ENCODE results near the gene DLG1.

Gene DLG1

GRCh38 chr3:197256104-197256503 lies 42.3 kb downstream of the DLG1 start:
- no peak overlapping the region for H3K4me3 ChIP-seq
- no peak for TF ChIP-seq CTCF (IDR thresholded peaks at IDR 0.05)
- H3K27ac ChIP-seq, result no peak overlapping the region
- no peak for DNase-seq (ENCODE audit: low spot score)

- Histone ChIP-seq H3K27ac (no peak overlapping the region), H3K4me3 (no peak overlapping the region)
- no peak for DNase-seq (ENCODE audit: low spot score)
- TF ChIP-seq CTCF (IDR thresholded peaks at IDR 0.05), result no peak
Observed at GRCh38 chr3:197253238-197253947, 45.0 kb downstream of the DLG1 start.

- no peak for TF ChIP-seq CTCF (IDR thresholded peaks at IDR 0.05)
- DNase-seq (ENCODE audit: low spot score), result no peak
- no peak overlapping the region for H3K27ac ChIP-seq
- no peak overlapping the region for H3K4me3 ChIP-seq
Observed at GRCh38 chr3:197249542-197249941, 48.9 kb downstream of the DLG1 start.

GRCh38 chr3:197248341-197248740 lies 50.1 kb downstream of the DLG1 start:
- no peak for DNase-seq (ENCODE audit: low spot score)
- no peak overlapping the region for H3K27ac ChIP-seq
- no peak overlapping the region for H3K4me3 ChIP-seq
- no peak for TF ChIP-seq CTCF (IDR thresholded peaks at IDR 0.05)

- no peak for TF ChIP-seq CTCF (IDR thresholded peaks at IDR 0.05)
- no peak overlapping the region for H3K27ac ChIP-seq
- no peak overlapping the region for H3K4me3 ChIP-seq
- DNase-seq (ENCODE audit: low spot score), result no peak
Observed at GRCh38 chr3:197244751-197245150, 53.7 kb downstream of the DLG1 start.

GRCh38 chr3:197242784-197243432 lies 55.5 kb downstream of the DLG1 start:
- Histone ChIP-seq H3K27ac (no peak overlapping the region), H3K4me3 (no peak overlapping the region)
- TF ChIP-seq CTCF (IDR thresholded peaks at IDR 0.05), result no peak
- DNase-seq (ENCODE audit: low spot score), result no peak

GRCh38 chr3:197241173-197241572 lies 57.2 kb downstream of the DLG1 start:
- Histone ChIP-seq H3K27ac (no peak overlapping the region), H3K4me3 (no peak overlapping the region)
- TF ChIP-seq CTCF (IDR thresholded peaks at IDR 0.05), result no peak
- DNase-seq (ENCODE audit: low spot score), result no peak
